Activated T-cell treated with anti-CD3 and anti-CD28 coated beads, Interleukin-2, amount 50 U/mL, for 24 hours (primary cell): ENCODE results near the gene WDR13.
A peak's percentile ranks its signal among the peaks of the same experiment; 100 is the strongest.

Source experiments
- DNase-seq: peaks from one replicate; pipeline ENCODE4 v3.0.0-alpha.2; 2020
- H3K27ac Mint-ChIP-seq: 2 replicates; pipeline ENCODE4 v1.8.0; 2020; ENCODE audit warnings: mild to moderate bottlenecking, mixed read lengths
- H3K27me3 Mint-ChIP-seq: 2 replicates; pipeline ENCODE4 v1.8.0; 2020; ENCODE audit warnings: mixed read lengths
- H3K36me3 Mint-ChIP-seq: 2 replicates; pipeline ENCODE4 v1.8.0; 2020; ENCODE audit warnings: low read depth, mixed read lengths
- H3K4me1 Mint-ChIP-seq: 2 replicates; pipeline ENCODE4 v1.8.0; 2020; ENCODE audit warnings: low read depth, mixed read lengths
- H3K4me3 Mint-ChIP-seq: 2 replicates; pipeline ENCODE4 v1.8.0; 2020; ENCODE audit warnings: mild to moderate bottlenecking, moderate library complexity, mixed read lengths
- H3K9me3 Mint-ChIP-seq: 2 replicates; pipeline ENCODE4 v1.8.0; 2020; ENCODE audit warnings: mixed read lengths

WDR13 gene

DNA sequence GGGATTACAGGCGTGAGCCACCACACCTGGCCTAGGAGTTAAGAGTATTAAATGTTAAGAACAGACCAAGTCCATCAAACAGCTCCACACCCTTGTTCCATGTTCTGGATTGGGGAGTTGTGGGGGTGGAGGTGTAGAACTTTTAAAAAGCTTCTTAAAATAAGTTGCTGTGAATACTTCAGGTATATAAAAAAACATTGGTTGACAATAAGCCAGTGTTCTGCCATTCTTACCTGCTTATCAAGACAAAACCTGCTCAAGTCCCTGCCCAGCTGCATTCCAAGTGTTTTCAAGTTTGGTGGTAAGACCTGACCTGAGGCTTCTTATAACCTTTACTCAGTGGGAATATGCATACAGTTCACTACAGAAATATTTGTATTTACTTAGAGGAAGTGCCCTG lies 16.6 kb upstream of the WDR13 start:
- peak overlapping the region; percentile 50 for H3K27ac Mint-ChIP-seq
- H3K27me3 Mint-ChIP-seq, result peaks cover 2% of the 10 kb centered on the region
- H3K4me1 Mint-ChIP-seq, result peaks cover 14% of the 10 kb centered on the region
- no peak for DNase-seq
- H3K9me3 Mint-ChIP-seq, result no peaks in the 10 kb centered on the region
- H3K4me3 Mint-ChIP-seq, result no peak overlapping the region
- H3K36me3 Mint-ChIP-seq, result peaks cover 42% of the 10 kb centered on the region

DNA sequence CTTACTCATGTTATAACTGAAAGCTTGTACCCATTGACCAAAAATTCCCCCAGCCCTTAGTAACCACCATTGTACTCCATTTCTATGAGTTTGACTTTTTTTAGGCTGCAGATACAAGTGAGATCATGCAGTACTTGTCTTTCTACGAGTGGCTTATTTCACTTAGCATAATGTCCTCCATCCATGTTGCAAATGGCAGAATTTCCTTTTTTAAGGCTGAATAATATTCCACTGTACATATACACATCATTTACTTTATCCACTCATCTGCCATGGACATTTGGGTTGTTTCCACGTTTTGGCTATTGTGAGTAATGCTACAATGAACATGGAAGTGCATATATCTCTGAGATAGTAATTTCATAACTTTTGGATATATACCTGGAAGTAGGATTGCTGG lies 12.6 kb upstream of the WDR13 start:
- Mint-ChIP-seq H3K27me3 (peaks cover 16% of the 10 kb centered on the region), H3K9me3 (no peaks in the 10 kb centered on the region), H3K27ac (no peak overlapping the region), H3K4me3 (no peak overlapping the region), H3K4me1 (no peaks in the 10 kb centered on the region), H3K36me3 (peaks cover 3% of the 10 kb centered on the region)
- no peak for DNase-seq

DNA sequence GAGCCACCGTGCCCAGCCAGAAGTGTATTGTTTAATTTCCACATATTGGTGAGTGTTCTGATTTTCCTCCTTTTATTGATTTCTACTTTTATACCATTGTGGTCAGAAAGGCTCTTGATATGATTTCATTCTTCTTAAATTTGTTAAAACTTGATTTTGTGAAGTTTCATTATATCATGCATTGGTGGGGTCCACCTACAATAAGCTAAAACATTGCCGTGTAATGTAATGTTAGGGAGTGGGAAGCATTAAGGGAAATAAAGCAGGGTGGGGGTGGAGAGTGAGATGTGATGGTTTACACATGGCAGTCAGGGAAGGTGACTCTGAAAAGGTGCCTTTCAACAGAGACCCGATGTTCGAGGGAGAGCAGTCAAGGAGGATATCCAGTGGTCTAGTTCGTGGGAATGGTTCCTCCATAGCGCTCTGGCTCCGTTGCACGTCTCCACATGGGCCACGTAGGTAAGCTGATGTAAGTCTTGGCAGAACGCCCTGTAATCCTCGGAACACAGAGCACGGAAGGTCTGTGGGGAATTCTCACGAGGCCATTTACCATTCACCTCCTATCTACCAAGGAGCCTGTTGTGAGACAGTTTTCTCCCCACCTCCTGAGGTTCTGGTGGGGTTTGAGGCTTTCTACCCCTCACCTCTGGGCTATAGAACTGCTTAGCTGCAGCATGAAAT lies 7.7 kb upstream of the WDR13 start:
- Mint-ChIP-seq H3K27me3 (peaks cover 22% of the 10 kb centered on the region), H3K36me3 (no peaks in the 10 kb centered on the region), H3K4me3 (no peak overlapping the region), H3K27ac (no peak overlapping the region), H3K9me3 (no peaks in the 10 kb centered on the region), H3K4me1 (no peaks in the 10 kb centered on the region)
- no peak for DNase-seq

DNA sequence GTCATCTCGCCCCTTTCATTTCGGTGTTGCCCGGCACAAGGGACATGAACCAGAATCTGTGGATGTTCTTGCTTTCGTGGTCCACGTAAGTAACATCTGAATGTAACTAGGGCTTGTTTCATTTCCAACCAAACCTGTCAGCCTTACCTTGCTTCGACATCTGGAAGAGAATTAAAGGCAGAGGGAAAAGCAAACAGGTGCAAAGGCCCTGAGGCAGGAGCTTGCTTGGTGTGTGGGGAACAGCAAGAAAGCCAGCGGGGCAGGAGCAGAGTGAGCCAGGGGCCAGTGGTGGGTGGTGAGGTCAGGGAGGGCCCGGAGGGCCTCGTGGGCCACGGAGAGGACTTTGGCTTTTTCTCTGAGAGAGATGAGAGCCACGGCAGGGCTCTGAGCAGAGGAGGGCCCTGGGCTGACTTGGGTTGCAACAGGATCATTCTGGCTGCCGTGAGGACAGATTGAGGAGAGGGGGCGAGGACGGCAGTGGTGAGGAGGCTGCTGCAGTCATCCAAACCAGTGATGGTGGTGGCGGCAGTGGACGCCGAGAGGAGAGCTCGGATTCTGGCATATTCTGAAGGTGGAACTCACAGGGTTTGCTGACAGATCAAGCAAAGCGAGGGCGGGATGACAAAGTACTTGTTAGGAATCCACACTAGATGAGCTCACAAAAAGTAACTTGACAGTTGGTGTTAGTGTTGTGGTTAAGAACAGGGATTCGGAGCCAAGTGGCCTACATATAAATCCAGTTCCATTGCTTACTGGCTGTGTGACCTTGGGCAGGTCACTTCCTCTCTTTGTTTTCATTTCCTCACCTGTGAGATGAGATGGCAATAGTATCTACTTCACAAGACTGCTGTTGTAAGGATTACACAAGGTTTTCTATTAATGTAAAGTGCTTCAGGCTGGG lies 6.8 kb upstream of the WDR13 start:
- no peak overlapping the region for H3K4me3 Mint-ChIP-seq
- peaks cover 20% of the 10 kb centered on the region for H3K27me3 Mint-ChIP-seq
- no peak overlapping the region for H3K27ac Mint-ChIP-seq
- no peaks in the 10 kb centered on the region for H3K36me3 Mint-ChIP-seq
- no peaks in the 10 kb centered on the region for H3K9me3 Mint-ChIP-seq
- no peak for DNase-seq
- no peaks in the 10 kb centered on the region for H3K4me1 Mint-ChIP-seq

DNA sequence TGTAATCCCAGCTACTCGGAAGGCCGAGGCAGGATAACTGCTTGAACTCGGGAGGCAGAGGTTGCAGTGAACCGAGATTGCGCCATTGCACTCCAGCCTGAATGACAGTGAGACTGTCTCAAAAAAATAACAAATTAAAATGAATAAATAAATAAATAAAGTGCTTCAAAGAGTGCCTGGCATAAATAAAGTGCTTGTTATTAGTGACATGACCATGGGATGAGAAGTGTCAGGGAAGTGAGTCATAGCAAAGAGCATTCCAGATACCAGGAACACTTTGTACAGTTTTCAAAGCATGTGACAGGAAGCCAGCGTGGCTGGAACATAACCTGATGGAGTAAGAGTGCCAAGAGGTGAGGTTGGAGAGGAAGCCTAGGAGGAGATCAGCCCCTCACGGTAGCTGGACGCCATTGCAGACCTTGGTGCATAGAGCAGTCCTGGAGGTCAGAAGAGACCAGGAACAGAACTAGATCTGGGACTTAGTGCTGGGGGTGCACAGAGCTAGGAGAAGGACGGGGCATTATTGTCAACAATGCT lies 6.0 kb upstream of the WDR13 start:
- Mint-ChIP-seq H3K9me3 (no peaks in the 10 kb centered on the region), H3K4me3 (no peak overlapping the region), H3K27me3 (peaks cover 19% of the 10 kb centered on the region), H3K36me3 (no peaks in the 10 kb centered on the region), H3K4me1 (no peaks in the 10 kb centered on the region), H3K27ac (no peak overlapping the region)
- no peak for DNase-seq

DNA sequence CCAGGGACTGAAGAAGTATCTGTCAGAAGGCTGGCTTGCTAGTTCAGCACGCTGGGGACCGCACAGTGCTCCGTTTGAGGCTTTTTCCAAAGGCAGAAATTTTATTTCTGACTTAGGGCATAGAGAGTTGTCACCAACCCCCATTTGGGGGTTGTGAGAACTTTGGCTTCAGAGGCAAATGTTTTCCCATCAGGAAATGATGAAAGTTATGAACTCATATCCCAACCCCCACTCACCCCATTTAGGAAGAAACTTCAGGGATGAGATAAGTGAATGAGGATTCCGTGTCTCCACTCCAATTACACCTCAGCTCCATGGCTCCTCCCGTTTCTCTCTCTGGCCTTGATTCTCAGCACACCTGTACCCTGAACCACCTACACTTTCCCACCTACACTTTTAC lies 4.3 kb upstream of the WDR13 start:
- Mint-ChIP-seq H3K27me3 (peaks cover 16% of the 10 kb centered on the region), H3K27ac (no peak overlapping the region)

DNA sequence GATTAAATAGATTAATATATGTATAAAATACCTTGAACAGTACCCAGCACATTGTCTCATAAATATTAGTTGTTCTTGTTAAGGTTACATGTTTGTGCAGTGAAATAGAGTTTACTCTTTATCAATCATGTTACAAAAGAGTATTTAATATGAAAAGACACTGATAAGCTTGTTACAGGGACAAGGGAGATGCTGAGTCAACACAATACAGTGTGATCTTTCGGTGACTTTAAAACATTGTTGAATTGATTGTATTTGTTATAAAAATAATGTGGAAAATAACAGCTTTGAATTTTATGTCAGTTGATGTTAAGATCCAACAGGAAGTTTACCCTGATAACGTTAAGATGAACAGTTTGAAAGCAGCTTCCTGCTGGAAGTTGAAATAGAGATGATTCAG lies 1.4 kb upstream of the WDR13 start:
- H3K27me3 Mint-ChIP-seq, result peaks cover 5% of the 10 kb centered on the region
- no peaks in the 10 kb centered on the region for H3K9me3 Mint-ChIP-seq
- peaks cover 8% of the 10 kb centered on the region for H3K4me1 Mint-ChIP-seq
- H3K27ac Mint-ChIP-seq, result no peak overlapping the region
- no peak overlapping the region for H3K4me3 Mint-ChIP-seq
- peaks cover 24% of the 10 kb centered on the region for H3K36me3 Mint-ChIP-seq
- DNase-seq, result no peak

More for the DNA sequence above, 4.3 kb upstream of the WDR13 start:
- Mint-ChIP-seq H3K9me3 (no peaks in the 10 kb centered on the region), H3K36me3 (peaks cover 6% of the 10 kb centered on the region), H3K4me3 (no peak overlapping the region), H3K4me1 (peaks cover 3% of the 10 kb centered on the region)
- DNase-seq, result no peak

DNA sequence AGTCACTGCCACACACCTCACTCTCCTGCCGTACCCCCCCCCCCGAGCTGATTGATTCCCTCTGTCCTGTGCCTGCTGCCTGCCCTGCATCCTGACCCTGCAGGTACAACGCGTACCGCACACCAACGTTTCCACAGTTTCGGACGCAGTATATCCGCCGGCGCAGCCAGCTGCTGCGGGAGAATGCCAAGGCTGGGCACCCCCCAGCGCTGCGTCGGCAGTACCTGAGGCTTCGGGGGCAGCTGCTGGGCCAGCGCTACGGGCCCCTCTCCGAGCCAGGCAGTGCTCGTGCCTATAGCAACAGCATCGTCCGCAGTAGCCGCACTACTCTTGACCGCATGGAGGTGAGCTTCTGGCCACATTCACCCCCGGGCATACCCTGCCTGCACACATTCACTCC lies 1.3 kb downstream of the WDR13 start:
- Mint-ChIP-seq H3K4me1 (peaks cover 8% of the 10 kb centered on the region), H3K36me3 (peaks cover 39% of the 10 kb centered on the region), H3K27me3 (no peaks in the 10 kb centered on the region), H3K27ac (no peak overlapping the region), H3K4me3 (no peak overlapping the region), H3K9me3 (no peaks in the 10 kb centered on the region)
- DNase-seq, result no peak

DNA sequence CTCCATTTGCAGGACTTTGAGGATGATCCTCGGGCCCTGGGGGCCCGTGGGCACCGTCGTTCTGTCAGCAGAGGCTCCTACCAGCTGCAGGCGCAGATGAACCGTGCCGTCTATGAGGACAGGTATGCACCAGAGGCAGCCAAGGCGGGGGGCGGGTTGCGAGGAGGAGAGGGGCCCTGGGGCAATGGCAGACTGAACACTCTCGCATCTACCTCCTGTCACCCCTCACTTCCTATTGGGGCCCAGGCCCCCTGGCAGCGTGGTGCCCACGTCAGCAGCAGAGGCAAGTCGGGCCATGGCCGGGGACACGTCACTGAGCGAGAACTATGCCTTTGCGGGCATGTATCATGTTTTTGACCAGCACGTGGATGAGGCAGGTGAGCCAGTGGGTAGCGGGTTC lies 2.0 kb downstream of the WDR13 start:
- Mint-ChIP-seq H3K4me1 (peaks cover 8% of the 10 kb centered on the region), H3K9me3 (no peaks in the 10 kb centered on the region), H3K4me3 (no peak overlapping the region), H3K27me3 (no peaks in the 10 kb centered on the region), H3K27ac (no peak overlapping the region), H3K36me3 (peaks cover 43% of the 10 kb centered on the region)
- DNase-seq, result no peak

DNA sequence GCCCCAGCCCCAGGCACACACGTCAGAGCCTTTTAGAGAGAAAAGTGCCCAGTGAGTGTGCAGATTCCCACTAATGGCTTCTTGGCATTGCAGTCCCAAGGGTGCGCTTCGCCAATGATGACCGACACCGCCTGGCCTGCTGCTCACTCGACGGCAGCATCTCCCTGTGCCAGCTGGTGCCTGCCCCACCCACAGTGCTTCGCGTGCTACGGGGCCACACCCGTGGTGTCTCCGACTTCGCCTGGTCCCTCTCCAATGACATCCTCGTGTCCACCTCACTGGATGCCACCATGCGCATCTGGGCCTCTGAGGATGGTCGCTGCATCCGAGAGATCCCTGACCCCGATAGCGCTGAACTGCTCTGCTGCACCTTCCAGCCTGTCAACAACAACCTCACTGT lies 2.9 kb downstream of the WDR13 start:
- Mint-ChIP-seq H3K9me3 (no peaks in the 10 kb centered on the region), H3K36me3 (peaks cover 50% of the 10 kb centered on the region), H3K27ac (no peak overlapping the region), H3K27me3 (no peaks in the 10 kb centered on the region), H3K4me3 (no peak overlapping the region), H3K4me1 (peaks cover 8% of the 10 kb centered on the region)
- DNase-seq, result no peak

DNA sequence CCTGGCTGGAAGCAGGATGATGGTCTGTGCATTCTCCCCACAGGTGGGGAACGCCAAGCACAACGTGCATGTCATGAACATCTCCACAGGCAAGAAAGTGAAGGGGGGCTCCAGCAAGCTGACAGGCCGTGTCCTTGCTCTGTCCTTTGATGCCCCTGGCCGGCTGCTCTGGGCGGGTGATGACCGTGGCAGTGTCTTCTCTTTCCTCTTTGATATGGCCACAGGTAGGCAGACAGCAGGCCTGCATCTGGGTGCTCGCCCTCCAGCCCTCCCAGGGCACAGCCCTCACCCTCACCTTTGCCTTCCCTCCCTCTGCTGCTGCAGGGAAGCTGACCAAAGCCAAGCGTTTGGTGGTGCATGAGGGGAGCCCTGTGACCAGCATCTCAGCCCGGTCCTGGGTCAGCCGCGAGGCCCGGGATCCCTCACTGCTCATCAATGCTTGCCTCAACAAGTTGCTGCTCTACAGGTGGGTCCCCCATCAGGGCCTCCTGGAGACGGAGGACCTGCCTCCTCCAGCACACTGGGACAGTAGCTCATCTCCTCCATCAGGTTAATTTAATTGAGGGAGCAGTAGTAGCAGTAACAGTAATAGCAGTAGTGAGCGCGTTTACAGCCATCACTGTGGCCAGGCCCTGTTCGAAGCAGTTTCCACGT lies 4.6 kb downstream of the WDR13 start:
- no peaks in the 10 kb centered on the region for H3K27me3 Mint-ChIP-seq
- peaks cover 50% of the 10 kb centered on the region for H3K36me3 Mint-ChIP-seq
- H3K9me3 Mint-ChIP-seq, result no peaks in the 10 kb centered on the region
- H3K4me3 Mint-ChIP-seq, result no peak overlapping the region
- H3K4me1 Mint-ChIP-seq, result peaks cover 8% of the 10 kb centered on the region
- H3K27ac Mint-ChIP-seq, result no peak overlapping the region
- DNase-seq, result no peak

DNA sequence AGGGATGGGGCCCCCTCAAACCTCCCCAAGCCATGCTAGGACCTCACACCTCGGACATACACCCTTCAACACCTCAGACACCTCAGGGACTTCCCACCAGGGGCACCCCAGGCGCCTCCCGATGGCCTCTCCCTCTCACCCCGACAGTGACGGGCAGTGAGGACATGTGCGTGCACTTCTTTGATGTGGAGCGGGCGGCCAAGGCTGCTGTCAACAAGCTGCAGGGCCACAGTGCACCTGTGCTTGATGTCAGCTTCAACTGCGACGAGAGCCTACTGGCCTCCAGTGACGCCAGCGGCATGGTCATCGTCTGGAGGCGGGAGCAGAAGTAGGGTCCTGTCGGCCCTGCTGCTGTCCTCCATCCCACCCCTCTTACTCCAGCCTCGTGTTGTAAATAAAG lies 7.4 kb downstream of the WDR13 start:
- no peaks in the 10 kb centered on the region for H3K9me3 Mint-ChIP-seq
- H3K36me3 Mint-ChIP-seq, result peaks cover 31% of the 10 kb centered on the region
- H3K4me3 Mint-ChIP-seq, result no peak overlapping the region
- DNase-seq, result no peak
- H3K27ac Mint-ChIP-seq, result no peak overlapping the region
- H3K4me1 Mint-ChIP-seq, result peaks cover 2% of the 10 kb centered on the region
- no peaks in the 10 kb centered on the region for H3K27me3 Mint-ChIP-seq

DNA sequence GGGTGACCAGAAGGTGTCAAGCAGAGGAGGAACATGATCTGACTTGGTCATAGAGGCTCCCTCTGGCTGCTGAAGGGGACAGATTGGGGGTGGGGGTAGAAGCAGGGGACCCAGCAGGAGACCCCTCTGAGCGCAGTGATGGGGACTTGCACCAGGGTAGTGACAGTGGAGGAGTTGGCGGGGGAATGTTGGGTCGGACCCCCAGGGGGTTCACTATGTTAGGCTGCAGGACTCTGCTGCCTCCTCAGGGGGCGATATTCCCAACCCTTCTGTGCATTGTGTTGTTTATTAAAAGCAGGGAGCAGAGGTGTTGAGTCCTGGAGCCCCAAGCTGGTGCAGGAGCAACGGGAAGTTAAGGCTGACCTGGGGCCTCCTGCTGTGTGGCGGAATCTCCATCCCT lies 8.8 kb downstream of the WDR13 start:
- DNase-seq, result no peak
- no peaks in the 10 kb centered on the region for H3K9me3 Mint-ChIP-seq
- H3K36me3 Mint-ChIP-seq, result peaks cover 25% of the 10 kb centered on the region
- H3K27me3 Mint-ChIP-seq, result no peaks in the 10 kb centered on the region
- H3K27ac Mint-ChIP-seq, result no peak overlapping the region
- no peak overlapping the region for H3K4me3 Mint-ChIP-seq
- peaks cover 2% of the 10 kb centered on the region for H3K4me1 Mint-ChIP-seq

DNA sequence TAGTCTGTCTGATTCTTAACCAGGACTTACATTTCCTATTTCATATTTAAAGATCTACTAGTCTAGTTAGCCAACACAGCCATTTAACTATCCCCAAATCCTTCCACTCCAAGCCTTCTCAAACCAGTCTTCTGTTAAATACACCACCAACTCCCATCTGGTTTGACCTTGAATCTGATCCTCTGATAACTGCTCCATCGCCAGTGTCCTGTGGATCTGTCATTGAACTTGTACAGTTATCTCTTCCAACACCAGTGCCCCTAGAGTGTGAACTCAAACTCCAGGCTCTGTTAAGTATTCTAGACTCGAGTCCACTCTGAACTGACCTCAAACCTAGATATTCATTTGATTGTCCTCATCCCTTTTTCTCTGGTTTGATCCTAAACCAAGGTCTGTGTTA lies 14.4 kb downstream of the WDR13 start:
- Mint-ChIP-seq H3K27ac (no peak overlapping the region), H3K4me3 (no peak overlapping the region), H3K27me3 (peaks cover 10% of the 10 kb centered on the region)

More for the DNA sequence above, 14.4 kb downstream of the WDR13 start:
- Mint-ChIP-seq H3K36me3 (no peaks in the 10 kb centered on the region), H3K4me1 (peaks cover 2% of the 10 kb centered on the region), H3K9me3 (no peaks in the 10 kb centered on the region)
- no peak for DNase-seq
